HepG2 (cell line): ENCODE results near the gene OOSP3. TPM values are rescaled to one million over a fixed set of nuclear protein-coding genes. Genes with fewer than 3 reads are reported as not detected.

ENCODE experiments used
- ATAC-seq: fragments of 200-7000 bp; cut with Tn5 transposase; 3 replicates; pipeline ENCODE4 v1.9.1; 2020; ENCODE audit warnings: mild to moderate bottlenecking, moderate library complexity
- BruUV-seq: library from RNA; stranded (reverse); fragments of 400-500 nt; replicated peaks from 2 replicates; lab custom pipeline; 2021; lab: Mats Ljungman, UMichigan
- CTCF ChIA-PET: fragments of 300-600 bp; formaldehyde crosslinking; extraction: SDS; loops from one replicate; lab custom pipeline; 2021; ENCODE audit warnings: low total read pairs, inconsistent platforms, low intra/inter-chr PET ratio; lab: Yijun Ruan, JAX
- POLR2A ChIA-PET: fragments of 350-600 bp; sonication (Branson Sonifier 250); formaldehyde crosslinking; loops from one replicate; lab custom pipeline; 2020; ENCODE audit warnings: antibody characterized with exemption, inconsistent platforms; lab: Yijun Ruan, JAX
- DNase-seq: peaks from one replicate; pipeline ENCODE4 v3.0.0-alpha.2; 2015; ENCODE audit warnings: low spot score
- FAIRE-seq: peaks from 3 replicates; lab custom pipeline; 2011; peaks lifted over from hg19 to GRCh38; lab: Jason Lieb, UNC
- H2AFZ ChIP-seq: one replicate; pipeline ENCODE4 v1.6.1; 2011; ENCODE audit warnings: low read length, inconsistent platforms
- H3K27ac ChIP-seq: fragments of 300-600 bp; 3 replicates; pipeline ENCODE4 v1.8.0; 2011; ENCODE audit warnings: mixed run types, mild to moderate bottlenecking, mixed read lengths, low read length, inconsistent platforms; ENCODE audit not compliant: insufficient read depth; ENCODE audit errors: extremely low read length
- H3K27me3 ChIP-seq, 2 experiments: fragments of 200-600 bp in 1 of 2; 2 replicates in 1 of 2; 3 replicates in 1 of 2; pipeline versions ENCODE4 v1.6.0 to v1.8.0; 2011; ENCODE audit warnings: low read length in 2 of 2, mild to moderate bottlenecking in 2 of 2, moderate library complexity in 2 of 2, inconsistent platforms in 1 of 2; ENCODE audit not compliant: insufficient read depth in 2 of 2, control insufficient read depth in 1 of 2
- H3K36me3 ChIP-seq, 2 experiments: fragments of 200-600 bp in 1 of 2; replicated peaks in 1 of 2; 2 replicates in 1 of 2; 3 replicates in 1 of 2; pipeline versions ENCODE4 v1.5.1 to v1.8.0; 2011; ENCODE audit warnings: low read length in 2 of 2, inconsistent platforms in 1 of 2; ENCODE audit not compliant: insufficient read depth in 2 of 2, control insufficient read depth in 1 of 2
- H3K4me1 ChIP-seq: 2 replicates; pipeline ENCODE4 v1.5.1; 2012; ENCODE audit warnings: low read length, inconsistent platforms; ENCODE audit not compliant: insufficient read depth
- H3K4me2 ChIP-seq: 2 replicates; pipeline ENCODE4 v1.6.0; 2011; ENCODE audit warnings: low read depth, low read length, inconsistent platforms
- H3K4me3 ChIP-seq, 3 experiments: fragments of 200-600 bp in 1 of 3; sonication (generic), shearing (Covaris generic) in 1 of 3; replicated peaks in 1 of 3; 2 replicates each; pipeline ENCODE4 v1.5.1; 2011 to 2016; ENCODE audit warnings: low read length in 3 of 3, inconsistent platforms in 2 of 3, low read depth in 2 of 3, mild to moderate bottlenecking in 2 of 3, control low read depth in 1 of 3, mixed read lengths in 1 of 3; ENCODE audit not compliant: insufficient read depth in 1 of 3
- H3K79me2 ChIP-seq: one replicate; pipeline ENCODE4 v1.6.1; 2011; ENCODE audit warnings: low read length, inconsistent platforms; ENCODE audit not compliant: insufficient read depth
- H3K9ac ChIP-seq: 2 replicates; pipeline ENCODE4 v1.6.0; 2011; ENCODE audit warnings: mild to moderate bottlenecking, low read depth, low read length, inconsistent platforms; ENCODE audit not compliant: insufficient read depth
- H3K9me3 ChIP-seq: 2 replicates; pipeline ENCODE4 v1.5.1; 2012; ENCODE audit warnings: mild to moderate bottlenecking, low read length
- H4K20me1 ChIP-seq: 2 replicates; pipeline ENCODE4 v1.6.0; 2011; ENCODE audit warnings: inconsistent platforms, mild to moderate bottlenecking, low read length, moderate library complexity; ENCODE audit not compliant: insufficient read depth
- ATF7-NPFF ChIP-seq: sonication (generic); formaldehyde crosslinking; IDR thresholded peaks from 2 replicates; pipeline ENCODE4 v1.8.1; 2023; ENCODE audit warnings: mild to moderate bottlenecking, low read depth, missing genetic modification reagents, moderate library complexity
- FOSL1 ChIP-seq: sonication (generic); formaldehyde crosslinking; IDR thresholded peaks from 2 replicates; pipeline ENCODE4 v1.9.0; 2021; ENCODE audit warnings: missing genetic modification reagents, borderline replicate concordance
- FOXC1 ChIP-seq: sonication (generic); formaldehyde crosslinking; IDR thresholded peaks from 2 replicates; pipeline ENCODE4 v1.8.0; 2022; ENCODE audit warnings: mild to moderate bottlenecking, missing genetic modification reagents, borderline replicate concordance
- NR1H2 ChIP-seq: sonication (generic); formaldehyde crosslinking; IDR thresholded peaks from 2 replicates; pipeline ENCODE4 v1.8.1; 2022; ENCODE audit warnings: low read depth, missing genetic modification reagents, borderline replicate concordance
- THYN1 ChIP-seq: sonication (generic); formaldehyde crosslinking; IDR thresholded peaks from 2 replicates; pipeline ENCODE4 v1.8.1; 2023; ENCODE audit warnings: low read depth, mild to moderate bottlenecking, moderate library complexity, missing genetic modification reagents, borderline replicate concordance
- U2AF2 ChIP-seq: fragments of 200-400 bp; formaldehyde crosslinking; IDR thresholded peaks from 2 replicates; pipeline ENCODE4 v1.6.1; 2017; ENCODE audit warnings: low read depth, mild to moderate bottlenecking, low read length
- ZFY ChIP-seq: sonication (generic); formaldehyde crosslinking; IDR thresholded peaks from 2 replicates; pipeline ENCODE4 v1.4.0; 2020; ENCODE audit warnings: missing genetic modification reagents
- ZKSCAN5 ChIP-seq: sonication (generic); formaldehyde crosslinking; IDR thresholded peaks from 2 replicates; pipeline ENCODE4 v1.5.1; 2020; ENCODE audit warnings: mild to moderate bottlenecking, missing genetic modification reagents
- ZNF563 ChIP-seq: sonication (generic); formaldehyde crosslinking; IDR thresholded peaks from 2 replicates; pipeline ENCODE4 v1.8.0; 2022; ENCODE audit warnings: mild to moderate bottlenecking, moderate library complexity, missing genetic modification reagents
- ZNF660 ChIP-seq: sonication (generic); formaldehyde crosslinking; IDR thresholded peaks from 2 replicates; pipeline ENCODE4 v1.5.1; 2020; ENCODE audit warnings: mild to moderate bottlenecking, low read depth, missing genetic modification reagents, borderline replicate concordance
- ZNF737 ChIP-seq: sonication (generic); formaldehyde crosslinking; IDR thresholded peaks from 2 replicates; pipeline ENCODE4 v1.5.0; 2020; ENCODE audit warnings: missing genetic modification reagents, mild to moderate bottlenecking, borderline replicate concordance
- WGBS: methylation state at CpG from one replicate; pipeline ENCODE4 v1.1.6; 2017; ENCODE audit warnings: low lambda C conversion rate; 5-methylcytosine and 5-hydroxymethylcytosine counted together
- in situ Hi-C: cut with HindIII; loops from 2 replicates; pipeline ENCODE4 v1.10.0; 2017; ENCODE audit warnings: low pct_unique_long_range_greater_than_20kb; ENCODE audit not compliant: extremely low pct_ligation_motif_present
- intact Hi-C: fragments of 100-400 bp; cut with micrococcal nuclease; formaldehyde crosslinking; loops from one replicate; pipeline ENCODE4 v1.10.0; 2022; ENCODE audit not compliant: unreplicated experiment
- polyA plus RNA-seq, 8 experiments: library from polyadenylated mRNA; depleted of rRNA in 3 of 8; stranded (reverse) in 7 of 8; unstranded in 1 of 8; fragments of >200 nt; fragmentation: Illumina TruSeq in 4 of 8; extraction: Trizol in 4 of 8; gene quantifications; 2 replicates each; pipeline versions ENCODE4 v1.2.1 to v1.2.3, GENCODE V29; 2011 to 2016; ENCODE audit warnings: low read depth in 4 of 8, missing spikeins in 1 of 8, mixed read lengths in 1 of 8; ENCODE audit not compliant: insufficient read depth in 1 of 8
- total RNA-seq, 5 experiments: library from RNA; depleted of rRNA; stranded (reverse); fragments of >200 nt; fragmentation: Illumina TruSeq; extraction: Trizol; gene quantifications; 2 replicates each; pipeline ENCODE4 v1.2.3, GENCODE V29; 2016; ENCODE audit warnings: low read depth in 1 of 5
- TF ChIP-seq, protein P1 (sequence below): sonication (generic); formaldehyde crosslinking; IDR thresholded peaks from 2 replicates; pipeline ENCODE4 v1.8.1; 2023; ENCODE audit warnings: mild to moderate bottlenecking, missing genetic modification reagents
- TF ChIP-seq, protein P2 (sequence below): sonication (generic); formaldehyde crosslinking; IDR thresholded peaks from 2 replicates; pipeline ENCODE4 v1.4.0; 2020; ENCODE audit warnings: low read depth, missing genetic modification reagents

The OOSP3 gene
- total and polyA plus RNA-seq, 2 of the 13 experiments (the other 11 are each of a cell fraction or from before 2014, with no cell fraction given) = not detected

DNA sequence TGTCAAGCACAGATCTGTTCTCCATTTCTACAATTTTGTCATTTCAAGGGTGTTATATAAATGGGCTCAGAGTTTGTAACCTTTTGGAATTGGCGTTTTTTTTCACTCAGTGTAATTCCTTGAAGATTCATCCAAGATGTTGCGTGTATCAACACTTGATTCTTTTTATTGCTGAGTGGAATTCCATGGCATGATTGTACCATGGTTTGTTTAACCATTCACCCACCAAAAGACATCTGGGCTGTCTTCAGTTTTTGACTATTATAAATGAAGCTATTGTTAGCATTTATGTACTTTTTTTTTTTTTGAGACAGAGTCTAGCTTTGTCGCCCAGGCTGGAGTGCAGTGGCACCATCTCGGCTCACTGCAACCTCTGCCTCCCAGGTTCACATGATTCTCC lies 62.5 kb downstream of the OOSP3 start:
- no peaks in the 10 kb centered on the region for H3K79me2 ChIP-seq
- H3K4me3 ChIP-seq = no peak overlapping the region
- in situ Hi-C loops = no loop called here
- POLR2A ChIA-PET = no interaction called here
- intact Hi-C loops = no loop called here
- no peaks in the 10 kb centered on the region for H3K4me1 ChIP-seq
- no TSS peak for BruUV-seq
- WGBS = 5% methylated on average over 4 of the region's 4 CpGs
- H2AFZ ChIP-seq = no peak overlapping the region
- DNase-seq (no peak), ATAC-seq (no peak)
- H3K4me2 ChIP-seq = no peak overlapping the region
- no peaks in the 10 kb centered on the region for H3K27me3 ChIP-seq
- TF ChIP-seq FOXC1 (no peak), FOSL1 (no peak)
- TF ChIP-seq, protein P1, sequence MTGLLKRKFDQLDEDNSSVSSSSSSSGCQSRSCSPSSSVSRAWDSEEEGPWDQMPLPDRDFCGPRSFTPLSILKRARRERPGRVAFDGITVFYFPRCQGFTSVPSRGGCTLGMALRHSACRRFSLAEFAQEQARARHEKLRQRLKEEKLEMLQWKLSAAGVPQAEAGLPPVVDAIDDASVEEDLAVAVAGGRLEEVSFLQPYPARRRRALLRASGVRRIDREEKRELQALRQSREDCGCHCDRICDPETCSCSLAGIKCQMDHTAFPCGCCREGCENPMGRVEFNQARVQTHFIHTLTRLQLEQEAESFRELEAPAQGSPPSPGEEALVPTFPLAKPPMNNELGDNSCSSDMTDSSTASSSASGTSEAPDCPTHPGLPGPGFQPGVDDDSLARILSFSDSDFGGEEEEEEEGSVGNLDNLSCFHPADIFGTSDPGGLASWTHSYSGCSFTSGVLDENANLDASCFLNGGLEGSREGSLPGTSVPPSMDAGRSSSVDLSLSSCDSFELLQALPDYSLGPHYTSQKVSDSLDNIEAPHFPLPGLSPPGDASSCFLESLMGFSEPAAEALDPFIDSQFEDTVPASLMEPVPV = no peak
- TF ChIP-seq, all 625 proteins: peak for 0
- Histone ChIP-seq H3K36me3 (no peaks in the 10 kb centered on the region), H4K20me1 (no peaks in the 10 kb centered on the region), H3K9ac (no peak overlapping the region), H3K9me3 (no peaks in the 10 kb centered on the region), H3K27ac (no peak overlapping the region)
- CTCF ChIA-PET = no interaction called here
- no peak for FAIRE-seq

DNA sequence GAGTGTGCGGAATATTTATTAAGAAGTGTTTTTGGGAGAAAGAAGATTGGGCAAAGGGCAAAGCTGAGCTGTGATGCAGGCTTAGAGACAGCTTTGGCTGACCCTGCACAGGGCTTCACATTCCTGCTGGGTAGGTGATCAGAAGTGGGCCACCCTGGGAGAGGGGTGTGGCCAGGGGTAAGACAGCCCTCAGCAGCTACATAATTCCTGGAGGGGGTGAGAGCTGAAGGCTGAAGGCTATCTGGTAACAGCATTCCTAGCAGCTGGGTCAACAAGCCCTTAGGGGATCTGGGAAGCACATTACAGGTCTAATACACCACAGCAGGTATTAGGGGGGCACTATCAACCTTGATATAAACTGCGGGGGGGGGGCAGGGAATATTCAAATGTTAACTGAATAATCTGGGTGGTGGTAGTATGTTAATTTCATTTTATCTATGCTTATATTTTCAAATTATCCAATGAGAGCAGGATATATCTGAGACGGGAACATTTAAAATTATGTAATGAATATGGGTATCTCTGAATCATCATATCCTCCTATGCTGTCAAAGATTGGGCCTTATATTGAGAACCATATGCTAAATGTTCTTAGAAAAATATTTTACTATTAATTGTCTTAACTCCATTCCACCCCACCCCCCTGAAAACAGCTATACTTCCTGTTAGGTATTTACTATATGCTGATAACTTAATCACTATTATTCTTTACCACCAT lies 65.6 kb downstream of the OOSP3 start:
- in situ Hi-C loops = no loop called here
- CTCF ChIA-PET = no interaction called here
- BruUV-seq = no TSS peak
- ATAC-seq = no peak
- no peaks in the 10 kb centered on the region for H3K9me3 ChIP-seq
- DNase-seq = no peak
- no peaks in the 10 kb centered on the region for H3K4me1 ChIP-seq
- H3K27ac ChIP-seq = no peak overlapping the region
- no peaks in the 10 kb centered on the region for H3K79me2 ChIP-seq
- H3K36me3 ChIP-seq = no peaks in the 10 kb centered on the region
- no peaks in the 10 kb centered on the region for H3K27me3 ChIP-seq
- H2AFZ ChIP-seq = no peak overlapping the region
- H4K20me1 ChIP-seq = no peaks in the 10 kb centered on the region
- WGBS = 14% methylated on average over 3 of the region's 3 CpGs
- POLR2A ChIA-PET = no interaction called here
- intact Hi-C loops = no loop called here
- no peak overlapping the region for H3K4me2 ChIP-seq
- no peak for FAIRE-seq
- H3K4me3 ChIP-seq = no peak overlapping the region
- H3K9ac ChIP-seq = no peak overlapping the region
- TF ChIP-seq U2AF2 = no peak
- no peak for TF ChIP-seq ZKSCAN5
- TF ChIP-seq ZFY (CRISPR knock-in tag) = no peak
- no peak for TF ChIP-seq ZNF660 (CRISPR knock-in tag)
- no peak for TF ChIP-seq ATF7-NPFF (CRISPR knock-in tag)
- no peak for TF ChIP-seq ZNF563 (CRISPR knock-in tag)
- TF ChIP-seq NR1H2 (CRISPR knock-in tag) = no peak
- TF ChIP-seq, protein P2, sequence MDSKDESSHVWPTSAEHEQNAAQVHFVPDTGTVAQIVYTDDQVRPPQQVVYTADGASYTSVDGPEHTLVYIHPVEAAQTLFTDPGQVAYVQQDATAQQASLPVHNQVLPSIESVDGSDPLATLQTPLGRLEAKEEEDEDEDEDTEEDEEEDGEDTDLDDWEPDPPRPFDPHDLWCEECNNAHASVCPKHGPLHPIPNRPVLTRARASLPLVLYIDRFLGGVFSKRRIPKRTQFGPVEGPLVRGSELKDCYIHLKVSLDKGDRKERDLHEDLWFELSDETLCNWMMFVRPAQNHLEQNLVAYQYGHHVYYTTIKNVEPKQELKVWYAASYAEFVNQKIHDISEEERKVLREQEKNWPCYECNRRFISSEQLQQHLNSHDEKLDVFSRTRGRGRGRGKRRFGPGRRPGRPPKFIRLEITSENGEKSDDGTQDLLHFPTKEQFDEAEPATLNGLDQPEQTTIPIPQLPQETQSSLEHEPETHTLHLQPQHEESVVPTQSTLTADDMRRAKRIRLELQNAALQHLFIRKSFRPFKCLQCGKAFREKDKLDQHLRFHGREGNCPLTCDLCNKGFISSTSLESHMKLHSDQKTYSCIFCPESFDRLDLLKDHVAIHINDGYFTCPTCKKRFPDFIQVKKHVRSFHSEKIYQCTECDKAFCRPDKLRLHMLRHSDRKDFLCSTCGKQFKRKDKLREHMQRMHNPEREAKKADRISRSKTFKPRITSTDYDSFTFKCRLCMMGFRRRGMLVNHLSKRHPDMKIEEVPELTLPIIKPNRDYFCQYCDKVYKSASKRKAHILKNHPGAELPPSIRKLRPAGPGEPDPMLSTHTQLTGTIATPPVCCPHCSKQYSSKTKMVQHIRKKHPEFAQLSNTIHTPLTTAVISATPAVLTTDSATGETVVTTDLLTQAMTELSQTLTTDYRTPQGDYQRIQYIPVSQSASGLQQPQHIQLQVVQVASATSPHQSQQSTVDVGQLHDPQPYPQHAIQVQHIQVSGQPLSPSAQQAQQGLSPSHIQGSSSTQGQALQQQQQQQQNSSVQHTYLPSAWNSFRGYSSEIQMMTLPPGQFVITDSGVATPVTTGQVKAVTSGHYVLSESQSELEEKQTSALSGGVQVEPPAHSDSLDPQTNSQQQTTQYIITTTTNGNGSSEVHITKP (CRISPR knock-in tag) = no peak
- no peak for TF ChIP-seq THYN1 (CRISPR knock-in tag)
- no peak for TF ChIP-seq ZNF737 (CRISPR knock-in tag)
